HG03025 (cell line): Measurements from ENCODE around the gene TF.

Experiments
- ATAC-seq: cut with Tn5 transposase; IDR thresholded peaks from one replicate; pipeline ENCODE4 v1.9.1; 2021; ENCODE audit warnings: mild to moderate bottlenecking, moderate library complexity; ENCODE audit not compliant: unreplicated experiment, low FRiP score

TF gene

DNA sequence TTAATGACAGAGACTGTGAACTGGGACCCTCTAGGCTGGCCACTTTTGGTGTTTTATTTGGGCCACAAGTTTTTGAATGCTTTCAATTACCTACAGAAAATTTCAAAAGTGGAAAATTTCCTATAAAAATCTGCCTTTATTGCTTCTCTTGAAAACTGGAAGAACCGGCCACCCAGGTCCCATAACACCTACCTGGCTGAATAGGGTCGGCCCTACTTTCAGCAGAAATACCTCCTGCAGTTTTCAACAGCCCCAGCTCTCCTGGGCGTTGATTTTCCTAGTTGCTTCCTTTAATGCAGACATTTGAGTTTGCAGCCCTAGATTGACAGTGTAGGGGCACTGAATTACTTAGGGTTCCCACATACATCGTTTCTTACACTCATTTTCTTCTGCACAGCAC is 58.7 kb downstream of the TF start:
- no peak for ATAC-seq

DNA sequence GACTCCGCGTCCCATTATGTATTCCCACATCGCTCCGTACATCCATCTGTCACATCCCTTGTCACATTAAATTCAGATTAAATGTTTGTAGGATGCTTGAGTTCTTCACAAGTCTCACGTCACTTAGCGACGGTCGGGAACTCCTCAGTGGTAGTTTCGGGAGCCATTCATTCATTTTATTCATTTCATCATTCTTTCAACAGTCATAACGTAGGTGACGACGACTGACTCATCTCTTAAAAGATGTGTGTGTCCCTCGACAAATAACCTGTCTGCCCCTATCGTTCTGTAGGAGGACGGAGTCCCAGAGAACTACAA is 59.1 kb downstream of the TF start:
- ATAC-seq, result no peak

DNA sequence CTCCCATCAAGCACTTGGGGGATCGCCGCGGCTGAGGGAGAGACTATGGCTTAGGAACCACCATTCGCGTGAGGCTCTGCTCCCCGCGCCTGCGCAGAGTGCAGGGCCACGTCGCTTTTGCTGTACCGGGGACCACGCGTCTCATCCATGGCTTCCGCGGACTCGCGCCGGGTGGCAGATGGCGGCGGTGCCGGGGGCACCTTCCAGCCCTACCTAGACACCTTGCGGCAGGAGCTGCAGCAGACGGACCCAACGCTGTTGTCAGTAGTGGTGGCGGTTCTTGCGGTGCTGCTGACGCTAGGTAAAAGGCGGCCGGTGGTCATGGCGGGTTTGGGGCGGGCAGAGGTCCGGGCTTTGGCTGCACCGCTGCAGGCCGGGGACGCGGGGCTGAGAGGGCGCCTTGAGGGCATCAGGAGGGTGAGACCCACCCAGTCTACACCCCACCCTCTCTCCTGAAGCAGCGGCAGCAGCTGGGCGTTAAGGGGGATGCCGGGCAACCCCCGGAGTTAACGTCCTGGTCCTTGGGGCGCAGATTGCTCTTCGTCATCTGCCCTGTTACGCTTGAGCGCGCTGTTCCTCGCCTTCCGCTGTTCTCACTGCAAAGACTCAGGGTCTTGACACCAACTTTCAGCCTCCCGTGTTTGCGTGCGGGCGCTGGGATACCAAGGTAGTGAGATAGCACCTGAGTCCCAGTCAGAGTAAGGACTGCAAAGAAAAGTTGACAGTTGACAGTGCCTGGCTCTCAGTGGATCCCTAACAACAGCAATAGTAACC is 59.7 kb downstream of the TF start, which contains the start of gene SRPRB:
SRPRB (plus strand) TSS at position 114 of the 774 bp plus-strand sequence; CDS start at position 148, 34 bp downstream.
- ATAC-seq, result peak; percentile 97

DNA sequence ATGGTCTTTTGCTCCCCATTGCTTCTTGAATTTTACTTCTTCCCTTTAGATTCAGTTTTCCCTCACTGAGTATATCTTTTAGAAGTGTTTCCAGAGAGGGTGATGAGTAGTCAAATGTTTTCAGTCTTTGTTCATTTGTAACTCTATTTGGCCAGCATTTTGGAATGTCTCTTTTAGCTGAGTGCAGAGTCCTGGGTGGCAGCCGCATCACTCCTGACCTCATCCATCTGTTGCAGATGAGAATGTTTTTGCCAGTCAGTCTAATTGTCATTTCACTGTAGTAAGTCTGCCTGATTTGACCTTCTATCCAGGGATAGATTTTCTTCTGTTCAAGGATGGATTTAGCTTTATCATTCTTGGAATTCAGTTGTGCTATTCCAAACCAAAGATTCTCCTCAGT is 66.7 kb downstream of the TF start:
- ATAC-seq, result no peak

DNA sequence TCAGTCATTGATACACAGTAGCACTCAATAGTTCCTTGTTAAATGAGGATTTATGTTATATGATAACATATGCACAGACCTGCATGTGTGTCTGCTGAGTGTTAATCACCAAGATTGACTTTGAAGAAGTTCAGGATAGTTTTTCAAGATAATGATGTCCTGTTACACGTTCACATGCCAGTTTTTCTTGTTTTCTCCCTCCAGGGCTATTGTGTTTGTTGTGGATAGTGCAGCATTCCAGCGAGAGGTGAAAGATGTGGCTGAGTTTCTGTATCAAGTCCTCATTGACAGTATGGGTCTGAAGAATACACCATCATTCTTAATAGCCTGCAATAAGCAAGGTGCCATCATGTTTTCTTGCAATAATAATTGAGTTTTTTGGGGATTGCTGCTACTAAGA is 69.2 kb downstream of the TF start:
- no peak for ATAC-seq

DNA sequence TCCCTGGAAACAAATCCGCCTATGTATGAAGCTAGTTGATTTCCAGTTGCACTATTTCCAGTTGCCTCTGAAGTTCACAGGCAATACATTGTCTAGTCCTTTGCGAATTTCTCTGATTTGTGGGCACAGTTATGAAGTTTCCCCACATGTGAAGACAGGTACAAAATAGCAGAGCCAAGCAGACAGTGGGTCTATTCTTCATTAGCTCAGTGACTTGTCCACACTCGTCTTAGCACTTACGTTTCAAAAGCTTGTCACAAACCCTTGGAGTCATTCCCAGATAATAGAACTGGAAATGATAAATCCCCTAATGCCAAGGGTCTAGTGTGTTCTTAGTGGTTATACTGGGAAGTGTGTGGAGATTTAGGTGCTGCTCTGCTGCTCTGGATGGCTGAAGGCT is 73.9 kb downstream of the TF start:
- ATAC-seq, result no peak

DNA sequence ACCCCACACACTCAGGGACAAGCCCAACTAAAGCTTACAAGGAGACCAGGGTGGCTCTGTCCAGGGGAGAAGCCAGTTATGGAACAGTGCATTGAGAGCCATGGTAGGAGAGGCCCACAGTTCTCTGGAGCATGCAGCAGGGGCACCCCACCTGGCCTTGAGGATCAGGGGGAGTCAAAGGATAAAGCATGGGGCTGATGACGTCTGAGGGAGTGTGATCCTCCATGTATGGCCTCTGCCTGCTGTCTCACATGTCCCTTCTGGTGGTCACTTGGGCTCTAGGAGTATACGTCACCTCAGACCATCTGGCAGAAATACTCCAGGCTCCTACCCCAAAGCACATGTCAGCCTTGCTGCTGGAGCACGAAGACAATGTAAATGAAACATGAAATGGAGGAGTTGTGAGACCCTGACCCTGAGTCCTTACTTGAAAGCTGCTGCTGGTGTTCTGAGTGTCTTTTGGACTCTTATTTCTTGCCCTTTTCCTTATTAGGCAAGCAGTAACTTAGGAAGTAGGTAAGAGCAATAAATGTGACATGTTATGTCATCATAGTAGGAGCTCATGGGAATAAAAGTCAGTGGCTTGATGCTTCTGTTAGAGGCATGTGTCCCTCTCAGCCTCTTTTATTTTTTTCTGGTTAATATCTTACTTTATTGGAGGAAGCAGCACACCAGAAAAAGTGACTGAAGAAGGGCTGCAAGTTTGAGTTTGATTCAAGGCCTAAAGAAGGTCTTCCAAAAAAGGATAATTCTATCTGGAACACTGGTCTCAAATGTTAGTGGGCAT is 74.9 kb downstream of the TF start:
- no peak for ATAC-seq

DNA sequence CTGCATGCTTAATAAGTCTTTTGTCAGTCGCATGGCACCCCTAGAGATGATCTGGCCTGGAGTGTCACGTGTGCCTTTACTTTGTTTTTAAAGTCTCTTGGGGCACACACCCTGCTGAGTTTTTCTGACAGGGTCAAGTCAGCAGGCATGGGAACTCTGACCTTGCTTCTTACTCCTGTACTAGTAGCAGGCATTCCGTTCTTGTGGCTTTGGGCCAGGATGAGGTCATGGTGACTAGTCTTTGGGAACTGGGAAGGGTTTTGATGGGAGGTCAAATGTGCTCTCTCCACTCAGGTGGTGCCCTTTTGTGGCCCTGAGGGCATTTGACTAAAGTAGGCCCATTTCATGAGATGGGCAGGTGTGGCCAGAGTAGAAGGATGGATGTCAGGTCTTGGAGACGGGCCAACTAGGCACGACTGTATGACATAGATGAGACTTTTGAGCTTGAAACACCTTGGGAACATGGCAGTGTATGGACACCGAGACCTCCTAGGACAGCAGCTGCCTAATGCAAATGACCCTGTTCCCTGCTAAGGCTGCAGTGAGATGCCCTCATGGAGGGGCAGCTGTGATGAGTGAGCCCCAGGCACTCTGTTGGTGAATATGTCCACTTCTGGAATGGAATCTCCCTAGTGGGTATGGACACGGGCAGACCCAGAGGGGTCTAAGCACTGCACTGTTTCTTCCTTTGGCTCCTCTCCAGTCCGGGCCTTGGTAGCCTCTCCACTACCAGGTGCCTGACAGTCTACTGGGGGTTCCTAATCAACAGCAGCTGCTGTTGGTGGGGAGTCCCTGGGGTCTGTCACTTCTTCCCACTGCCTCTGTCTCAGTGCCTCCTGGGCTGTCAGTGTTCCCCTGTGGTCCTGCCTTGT is 75.8 kb downstream of the TF start:
- no peak for ATAC-seq

DNA sequence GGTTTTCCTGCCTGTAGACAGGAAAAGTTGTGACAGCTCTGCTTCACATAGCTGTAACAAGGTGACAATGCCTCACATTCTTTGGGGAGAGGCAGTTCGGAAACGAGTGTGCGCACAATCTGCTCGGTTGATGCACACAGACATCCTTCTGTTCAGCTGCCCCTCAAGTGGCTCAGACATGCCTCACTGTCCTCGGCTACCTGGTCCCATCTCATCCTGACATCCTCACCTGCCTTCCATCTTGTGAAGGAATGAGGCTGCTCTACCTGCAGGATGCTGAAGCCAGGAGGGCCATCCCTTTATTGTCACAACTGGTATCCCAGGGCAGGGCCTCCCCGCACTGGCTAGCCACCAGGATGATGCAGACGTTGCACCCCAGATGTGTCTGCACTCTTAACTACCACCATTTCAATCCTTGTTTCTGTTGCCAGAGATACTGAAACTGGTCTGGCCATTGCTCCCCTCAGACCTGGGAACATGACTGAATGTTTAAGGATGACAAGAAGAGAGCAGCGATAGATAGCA is 78.8 kb downstream of the TF start:
- no peak for ATAC-seq

DNA sequence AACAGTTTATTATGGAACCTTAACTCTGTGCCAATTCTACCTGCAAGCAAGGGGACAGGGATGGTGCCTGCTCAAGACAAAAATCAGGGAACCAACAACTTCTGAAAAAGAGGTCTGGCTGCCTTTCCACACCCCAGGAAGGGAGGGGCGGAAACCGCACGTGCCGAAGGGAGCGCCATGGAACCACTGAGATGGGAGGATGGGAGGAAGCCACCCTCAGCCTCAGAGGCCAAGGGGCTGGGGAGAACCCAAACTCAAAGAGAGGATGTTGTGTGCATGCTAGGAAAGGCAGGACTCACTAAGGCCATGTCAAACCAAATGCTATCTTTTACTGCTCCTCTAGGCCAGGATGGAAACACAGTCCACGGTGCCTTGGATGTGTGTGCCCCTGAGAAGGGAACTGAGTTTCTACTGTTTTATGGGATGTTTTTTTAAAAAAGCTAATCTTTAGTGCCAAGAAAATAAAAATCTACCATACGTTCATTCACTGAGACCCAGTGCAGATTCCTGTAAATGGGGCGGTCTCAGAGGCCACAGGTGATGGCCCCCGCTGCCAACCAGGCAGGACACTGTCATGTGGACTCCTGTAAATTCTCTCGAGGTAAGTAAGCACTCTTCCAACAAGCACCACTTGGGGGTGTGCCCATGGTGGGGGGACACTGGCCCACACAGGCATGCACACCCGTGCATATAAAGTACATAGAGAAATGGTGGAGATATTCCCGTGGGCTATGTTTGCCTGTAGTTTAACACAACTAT is 80.0 kb downstream of the TF start:
- ATAC-seq, result no peak

DNA sequence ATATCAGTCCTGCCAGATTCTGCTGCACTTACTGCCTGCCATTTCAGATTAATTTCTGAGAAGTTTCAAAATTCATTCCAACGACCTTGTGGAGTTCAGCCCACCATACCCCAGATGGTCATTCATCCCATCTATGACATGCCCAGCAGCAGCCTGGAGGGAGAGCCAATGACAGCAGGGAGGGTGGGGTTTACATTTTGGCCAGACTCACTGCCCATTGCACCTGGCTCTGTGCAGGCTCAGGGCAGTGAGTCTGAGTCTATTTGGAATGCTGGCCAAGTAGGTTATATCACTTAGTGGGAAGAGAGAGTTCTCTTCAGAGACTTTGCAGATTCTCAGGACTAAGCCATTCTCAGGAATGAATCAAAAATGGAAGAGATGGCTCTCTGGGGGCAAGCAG is 80.9 kb downstream of the TF start:
- ATAC-seq, result no peak

DNA sequence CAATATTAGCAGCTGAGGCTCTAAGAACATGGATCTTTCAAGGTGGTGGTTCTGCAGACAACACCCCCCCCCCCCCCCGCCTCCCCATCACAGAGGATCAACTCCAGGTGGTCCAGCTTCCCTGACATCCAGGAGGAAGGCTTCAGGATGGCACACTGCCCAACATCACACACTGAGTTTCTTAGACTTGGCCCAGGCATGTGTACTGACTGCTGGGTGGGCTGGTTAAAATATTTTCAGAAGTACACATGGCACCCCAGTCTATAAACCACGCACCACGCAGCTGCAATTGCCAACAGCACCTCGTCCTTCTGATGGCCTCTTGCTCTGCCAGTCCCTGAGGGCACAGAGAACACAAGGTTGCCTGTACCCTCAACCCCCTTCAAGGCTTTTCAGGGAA is 81.5 kb downstream of the TF start:
- ATAC-seq, result no peak

DNA sequence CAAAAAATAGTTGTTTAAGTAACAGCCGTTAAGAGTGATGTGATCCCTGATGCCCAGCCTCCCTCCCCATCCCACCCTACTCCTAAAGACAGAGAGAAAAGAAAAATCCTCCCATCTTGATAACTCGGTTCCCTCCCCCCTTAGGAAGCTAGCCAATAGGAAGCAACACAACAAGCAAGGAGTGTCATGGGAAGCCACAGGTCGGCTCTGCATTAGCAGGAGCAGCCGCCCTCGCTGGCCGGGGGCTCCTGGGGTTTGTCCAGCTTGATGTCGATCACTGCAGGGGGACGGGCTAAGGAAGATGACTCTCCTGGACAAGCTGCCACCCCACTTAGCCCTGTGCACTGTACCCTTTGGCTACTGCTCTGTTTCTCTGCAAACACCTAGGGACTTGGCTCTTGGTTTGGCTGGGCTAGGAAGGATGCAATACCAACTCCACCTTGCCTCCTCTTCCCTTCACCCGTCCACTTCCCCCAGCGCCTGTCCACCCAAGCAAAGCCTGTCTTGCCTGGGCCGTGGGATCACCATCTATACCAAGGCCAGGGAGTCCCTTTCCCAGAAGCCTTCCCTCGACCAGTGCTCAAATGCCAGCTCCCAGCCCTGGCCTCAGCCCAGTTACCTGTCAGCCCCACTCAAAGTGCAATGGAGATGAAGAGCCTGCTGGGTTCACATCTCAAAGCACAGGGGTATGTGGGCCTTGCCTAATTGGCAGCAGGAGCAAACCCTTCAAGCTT is 82.5 kb downstream of the TF start:
- ATAC-seq, result no peak

DNA sequence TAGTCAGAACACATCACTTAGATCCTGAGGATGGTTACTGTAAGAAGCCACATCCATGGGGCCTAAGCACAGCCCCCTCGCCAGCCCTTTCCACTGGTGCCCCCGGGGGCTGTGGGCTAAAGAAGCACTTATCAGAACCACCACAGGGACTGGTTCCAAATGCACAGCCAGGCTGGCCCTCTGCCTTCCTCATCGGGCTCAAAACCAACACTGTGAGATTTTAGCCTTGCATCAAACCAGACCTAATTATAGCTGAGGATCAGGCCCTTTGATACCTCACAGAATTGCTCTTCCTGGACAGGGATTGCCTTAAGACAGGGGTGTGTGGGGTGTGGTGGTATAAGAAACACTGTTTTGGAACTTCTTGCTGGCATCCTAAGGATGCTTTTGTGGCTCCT is 83.1 kb downstream of the TF start:
- no peak for ATAC-seq

DNA sequence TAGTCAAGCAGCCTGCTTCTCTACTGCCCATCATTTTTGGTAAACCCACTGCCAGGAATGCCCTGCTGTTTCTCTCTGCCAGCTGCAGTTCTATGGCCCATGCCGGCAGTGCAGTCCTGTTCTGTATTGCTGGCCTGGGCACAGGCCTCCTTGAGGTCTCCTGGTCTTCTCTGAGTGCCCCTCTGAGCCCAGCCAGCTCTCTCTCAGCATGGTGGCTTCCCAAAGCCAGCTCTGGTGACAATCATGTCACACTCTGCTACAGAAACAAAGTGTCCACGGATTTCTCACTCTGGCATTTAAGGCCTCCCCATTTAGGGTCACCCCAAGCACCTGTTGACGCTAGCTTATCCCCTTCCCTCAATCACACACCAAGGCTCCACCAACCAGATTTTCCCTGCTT is 83.9 kb downstream of the TF start:
- ATAC-seq, result no peak

DNA sequence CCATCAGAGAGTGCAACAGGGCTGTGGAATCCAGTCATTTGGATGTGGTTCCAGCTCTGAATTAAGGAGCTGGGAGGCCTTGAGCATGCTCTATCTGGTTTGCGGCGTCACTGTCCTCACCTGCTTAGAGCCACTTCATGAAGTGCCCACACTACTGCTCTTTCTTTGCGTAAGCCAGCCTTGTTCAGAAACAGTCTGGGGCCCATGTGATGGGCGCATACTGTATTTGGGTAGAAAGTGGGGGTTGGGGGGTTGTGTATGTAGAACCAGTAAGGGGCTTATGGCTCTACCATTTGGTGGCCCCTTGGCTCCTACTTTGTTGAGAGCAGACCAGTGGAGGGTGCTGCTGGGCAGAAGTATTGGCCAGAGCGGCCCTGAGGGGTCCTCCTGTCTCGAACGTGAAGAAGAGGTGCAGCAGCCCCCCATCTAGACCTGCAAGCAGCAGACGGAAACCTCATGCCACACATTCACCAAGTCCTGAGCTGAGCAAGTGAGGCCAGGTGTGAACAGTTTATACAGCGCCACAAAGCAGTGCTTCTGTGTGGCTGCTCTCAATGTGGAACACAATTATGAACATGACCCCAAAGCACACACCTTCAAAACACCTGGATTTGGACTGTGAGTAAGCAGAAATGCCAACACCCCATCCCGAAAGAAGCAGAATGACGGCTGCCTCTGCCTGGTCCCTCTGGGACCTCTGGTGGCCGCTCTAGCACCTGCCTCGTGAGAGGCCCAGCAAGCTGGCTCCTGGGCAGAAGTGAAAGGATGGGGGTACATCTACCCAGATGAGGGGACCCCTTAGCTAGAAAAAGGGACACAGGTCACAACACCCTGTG is 86.0 kb downstream of the TF start:
- no peak for ATAC-seq

DNA sequence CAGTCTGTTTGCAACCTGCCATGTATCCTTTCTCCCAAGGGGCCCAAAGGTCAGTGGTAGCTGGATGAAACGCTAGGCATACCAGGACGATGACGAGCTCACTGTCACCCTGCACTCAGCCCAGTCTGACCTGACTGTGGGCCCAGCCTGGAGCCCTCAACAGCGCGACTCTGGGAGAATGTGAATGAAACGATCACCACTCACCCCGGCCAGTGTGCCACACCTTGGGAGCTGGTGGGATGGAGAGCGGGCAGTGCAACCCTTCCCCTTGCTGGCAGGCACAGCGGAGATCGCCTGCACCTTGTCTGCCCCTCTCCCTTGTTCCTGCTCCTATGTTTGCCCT is 86.6 kb downstream of the TF start:
- ATAC-seq, result no peak

DNA sequence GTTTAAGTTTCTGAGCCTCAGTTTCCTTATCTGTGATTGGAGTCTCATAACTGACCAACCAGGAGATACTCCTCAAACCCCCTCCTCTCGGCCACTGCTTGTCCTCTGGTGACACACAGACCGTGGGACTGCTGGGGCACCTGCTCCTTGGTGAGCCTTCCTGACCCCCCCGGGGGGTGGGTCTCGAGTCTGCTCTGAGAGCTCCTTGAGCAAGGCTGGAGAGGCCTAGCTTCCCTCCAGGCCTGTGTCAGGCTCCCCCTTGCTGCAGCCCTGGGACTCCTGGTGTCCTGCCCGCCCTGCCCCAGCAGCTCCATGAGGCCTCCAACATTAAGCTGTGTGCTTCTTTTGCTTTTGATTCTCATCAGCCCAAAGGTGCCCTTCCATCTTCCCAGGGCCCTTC is 87.1 kb downstream of the TF start:
- no peak for ATAC-seq
